ENCODE results near the gene IL23A. TPM values are rescaled to one million over a fixed set of nuclear protein-coding genes. Genes with fewer than 3 reads are reported as not detected.

IL23A gene
- total and polyA plus RNA-seq, 4 experiments from 2014 or later, result 30.3 to 40.1 (median 34.3) TPM

DNA sequence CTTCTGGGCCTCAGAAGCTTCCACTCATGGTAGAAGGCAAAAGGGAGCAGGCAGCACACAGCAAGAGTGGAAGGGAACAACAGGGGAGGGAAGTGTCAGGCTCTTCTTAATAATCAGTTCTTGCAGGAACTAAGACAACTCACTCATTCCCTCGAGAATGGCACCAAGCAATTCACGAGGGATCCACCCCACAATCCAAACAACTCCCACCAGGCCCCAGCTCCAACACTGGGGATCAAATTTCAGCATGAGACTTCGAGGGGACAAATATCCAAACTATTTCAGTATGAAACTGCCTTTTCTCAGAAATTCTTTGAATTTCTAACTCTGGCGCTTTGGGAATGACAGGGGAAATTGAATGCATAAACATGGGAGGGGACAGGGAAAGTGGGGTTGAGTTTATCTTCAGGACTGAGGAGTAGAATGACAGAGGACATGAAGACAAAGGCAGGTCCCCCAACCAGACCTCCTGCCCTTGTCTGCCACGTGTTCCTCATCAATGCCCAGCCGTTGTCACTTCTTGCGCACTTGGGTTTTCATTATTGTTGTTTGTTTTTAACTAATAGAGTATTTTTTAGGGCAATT lies 48.6 kb downstream of the IL23A start:
- Mint-ChIP-seq H3K4me1 (no peaks in the 10 kb centered on the region), H3K27me3 (no peaks in the 10 kb centered on the region), H3K4me3 (no peak overlapping the region), H3K36me3 (no peaks in the 10 kb centered on the region), H3K9me3 (peaks cover 0 to 1% (median 0%) of the 10 kb centered on the region in 8 donors), H3K27ac (no peak overlapping the region)
- ChIA-PET POLR2A (ENCODE audit: partially characterized antibody) (no interaction called here), CTCF (ENCODE audit: partially characterized antibody) (no interaction called here)
- no peaks in the 10 kb centered on the region for H3K4me1 ChIP-seq (ENCODE audit: insufficient read depth, low read length)
- no peaks in the 10 kb centered on the region for H3K27me3 ChIP-seq (ENCODE audit: insufficient read depth, low read length)
- H3K27ac ChIP-seq (ENCODE audit: low read depth, low read length), result no peak overlapping the region
- H3K4me3 ChIP-seq (ENCODE audit: low read length in 2 of 2), result no peak overlapping the region
- no peak for DNase-seq
- intact Hi-C loops (cut with micrococcal nuclease), result no loop called here
- no peaks in the 10 kb centered on the region for H3K9me3 ChIP-seq (ENCODE audit: control insufficient read depth in 1 of 2, low read length in 2 of 2)
- no peaks in the 10 kb centered on the region for H3K36me3 ChIP-seq (ENCODE audit: insufficient read depth, low read length)

DNA sequence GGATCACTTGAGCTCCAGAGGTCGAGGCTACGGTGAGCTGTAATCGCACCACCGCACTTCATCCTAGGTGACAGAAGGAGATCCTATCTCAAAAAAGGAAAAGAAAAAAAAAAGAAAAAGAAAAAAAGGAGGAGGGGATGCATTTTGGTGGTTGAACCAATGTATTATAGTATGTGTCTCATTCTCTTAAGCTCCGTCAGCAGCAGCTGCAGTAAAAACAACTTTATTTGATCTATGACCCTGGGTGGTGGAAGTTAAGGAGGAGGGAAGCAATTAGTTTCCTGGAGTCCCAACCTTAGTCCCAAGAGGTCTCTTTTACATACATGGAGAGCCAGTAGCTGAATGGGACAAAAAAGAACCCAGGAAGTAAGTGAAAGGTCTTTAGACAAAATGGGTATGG lies 50.7 kb downstream of the IL23A start:
- no peak overlapping the region for H3K4me3 Mint-ChIP-seq
- POLR2A ChIA-PET (ENCODE audit: partially characterized antibody), result no interaction called here

More for the DNA sequence above, 50.7 kb downstream of the IL23A start:
- intact Hi-C loops (cut with micrococcal nuclease), result no loop called here
- H3K27me3 ChIP-seq (ENCODE audit: insufficient read depth, low read length), result no peaks in the 10 kb centered on the region
- Mint-ChIP-seq H3K27me3 (no peaks in the 10 kb centered on the region), H3K27ac (no peak overlapping the region), H3K9me3 (peaks cover 0 to 1% (median 0%) of the 10 kb centered on the region in 8 donors), H3K36me3 (no peaks in the 10 kb centered on the region), H3K4me1 (no peaks in the 10 kb centered on the region)
- H3K9me3 ChIP-seq (ENCODE audit: control insufficient read depth in 1 of 2, low read length in 2 of 2), result no peaks in the 10 kb centered on the region
- no peak overlapping the region for H3K27ac ChIP-seq (ENCODE audit: low read depth, low read length)
- no peaks in the 10 kb centered on the region for H3K36me3 ChIP-seq (ENCODE audit: insufficient read depth, low read length)
- CTCF ChIA-PET (ENCODE audit: partially characterized antibody), result no interaction called here
- DNase-seq, result no peak
- no peaks in the 10 kb centered on the region for H3K4me1 ChIP-seq (ENCODE audit: insufficient read depth, low read length)
- no peak overlapping the region for H3K4me3 ChIP-seq (ENCODE audit: low read length in 2 of 2)

Other genes starting within 250 kb of the IL23A start
- 100 to 1,000 TPM; 106 to 108 TPM for gene PA2G4, start 234.3 kb upstream of the IL23A start, total RNA-seq
- gene PA2G4, start 234.3 kb upstream of the IL23A start, polyA plus RNA-seq, result 100 to 1,000 TPM; 204 to 223 TPM
- 1,000 to 10,000 TPM; 5,438 to 5,728 TPM for gene RPL41, start 222.3 kb upstream of the IL23A start, total RNA-seq
- 1,000 to 10,000 TPM; 6,058 to 8,691 TPM for gene RPL41, start 222.3 kb upstream of the IL23A start, polyA plus RNA-seq
- 10 to 100 TPM; 16.3 to 19.6 TPM for gene ZC3H10, start 220.6 kb upstream of the IL23A start, total RNA-seq
- 1 to 10 TPM in 1 of 2 donors, under 1 TPM in 1; 0.27 to 3.9 TPM for gene ZC3H10, start 220.6 kb upstream of the IL23A start, polyA plus RNA-seq
- gene ESYT1, start 210.6 kb upstream of the IL23A start, total RNA-seq, result 100 to 1,000 TPM; 249 to 258 TPM
- 100 to 1,000 TPM; 395 to 690 TPM for gene ESYT1, start 210.6 kb upstream of the IL23A start, polyA plus RNA-seq
- gene MYL6B, start 186.3 kb upstream of the IL23A start, total RNA-seq, result 1 to 10 TPM; 2.6 to 3.4 TPM
- gene MYL6B, start 186.3 kb upstream of the IL23A start, polyA plus RNA-seq, result 1 to 10 TPM; 1.8 to 4.8 TPM
- gene MYL6, start 180.5 kb upstream of the IL23A start, total RNA-seq, result 100 to 1,000 TPM; 567 to 589 TPM
- 1,000 to 10,000 TPM; 2,141 to 3,317 TPM for gene MYL6, start 180.5 kb upstream of the IL23A start, polyA plus RNA-seq
- 100 to 1,000 TPM; 192 to 199 TPM for gene SMARCC2, start 149.4 kb upstream of the IL23A start, total RNA-seq
- 10 to 100 TPM; 27.0 to 90.9 TPM for gene SMARCC2, start 149.4 kb upstream of the IL23A start, polyA plus RNA-seq
- 10 to 100 TPM; 38.1 to 44.8 TPM for gene RNF41, start 117.0 kb upstream of the IL23A start, total RNA-seq
- 10 to 100 TPM; 33.2 to 46.7 TPM for gene RNF41, start 117.0 kb upstream of the IL23A start, polyA plus RNA-seq
- 10 to 100 TPM; 16.9 to 19.1 TPM for gene NABP2, start 114.5 kb upstream of the IL23A start, total RNA-seq
- gene NABP2, start 114.5 kb upstream of the IL23A start, polyA plus RNA-seq, result 1 to 10 TPM; 4.1 to 4.7 TPM
- gene SLC39A5, start 108.8 kb upstream of the IL23A start, total RNA-seq, result 1 to 10 TPM in 1 of 2 experiments, under 1 TPM in 1; 0.64 to 2.1 TPM
- not detected for gene SLC39A5, start 108.8 kb upstream of the IL23A start, polyA plus RNA-seq
- gene ANKRD52, start 80.5 kb upstream of the IL23A start, total RNA-seq, result 10 to 100 TPM; 44.1 to 44.5 TPM
- 10 to 100 TPM in 1 of 2 donors, 1 to 10 TPM in 1; 3.4 to 25.1 TPM for gene ANKRD52, start 80.5 kb upstream of the IL23A start, polyA plus RNA-seq
- gene COQ10A, start 71.9 kb upstream of the IL23A start, total RNA-seq, result 10 to 100 TPM; 35.3 to 38.6 TPM
- gene COQ10A, start 71.9 kb upstream of the IL23A start, polyA plus RNA-seq, result 10 to 100 TPM in 1 of 2 donors, 1 to 10 TPM in 1; 8.7 to 11.7 TPM
- gene CS, start 38.6 kb upstream of the IL23A start, total RNA-seq, result 100 to 1,000 TPM; 134 to 136 TPM
- 10 to 100 TPM; 73.1 to 98.7 TPM for gene CS, start 38.6 kb upstream of the IL23A start, polyA plus RNA-seq
- 10 to 100 TPM; 93.5 to 95.8 TPM for gene CNPY2, start 22.9 kb upstream of the IL23A start, total RNA-seq
- 100 to 1,000 TPM; 174 to 184 TPM for gene CNPY2, start 22.9 kb upstream of the IL23A start, polyA plus RNA-seq
- 100 to 1,000 TPM; 193 to 203 TPM for gene PAN2, start 4.9 kb upstream of the IL23A start, total RNA-seq
- gene PAN2, start 4.9 kb upstream of the IL23A start, polyA plus RNA-seq, result 10 to 100 TPM in 1 of 2 donors, 1 to 10 TPM in 1; 5.6 to 10.2 TPM
- gene STAT2, start 21.2 kb downstream of the IL23A start, total RNA-seq, result 100 to 1,000 TPM; 192 to 193 TPM
- gene STAT2, start 21.2 kb downstream of the IL23A start, polyA plus RNA-seq, result 10 to 100 TPM; 74.4 to 80.6 TPM
- not detected for gene APOF, start 24.0 kb downstream of the IL23A start, total RNA-seq
- not detected for gene APOF, start 24.0 kb downstream of the IL23A start, polyA plus RNA-seq
- 1 to 10 TPM; 7.3 to 7.5 TPM for gene TIMELESS, start 110.5 kb downstream of the IL23A start, total RNA-seq
- 1 to 10 TPM; 3.2 to 5.1 TPM for gene TIMELESS, start 110.5 kb downstream of the IL23A start, polyA plus RNA-seq
- not detected for gene MIP, start 115.8 kb downstream of the IL23A start, total RNA-seq
- under 1 TPM; 0.09 to 0.32 TPM for gene MIP, start 115.8 kb downstream of the IL23A start, polyA plus RNA-seq
- gene SPRYD4, start 129.7 kb downstream of the IL23A start, total RNA-seq, result 1 to 10 TPM; 6.5 to 6.9 TPM
- 1 to 10 TPM; 1.1 to 1.5 TPM for gene SPRYD4, start 129.7 kb downstream of the IL23A start, polyA plus RNA-seq
- gene GLS2, start 149.3 kb downstream of the IL23A start, total RNA-seq, result 10 to 100 TPM in 1 of 2 experiments, 1 to 10 TPM in 1; 9.8 to 12.2 TPM
- gene GLS2, start 149.3 kb downstream of the IL23A start, polyA plus RNA-seq, result 1 to 10 TPM; 4.2 to 5.0 TPM
- gene RBMS2, start 182.9 kb downstream of the IL23A start, total RNA-seq, result 1 to 10 TPM; 1.9 to 2.0 TPM
- gene RBMS2, start 182.9 kb downstream of the IL23A start, polyA plus RNA-seq, result 1 to 10 TPM in 1 of 2 donors, under 1 TPM in 1; 0.39 to 1.2 TPM